ENCODE measurements around the gene THUMPD2. TPM values are rescaled to one million over a fixed set of nuclear protein-coding genes. Genes with fewer than 3 reads are reported as not detected.

The THUMPD2 gene, protein sequence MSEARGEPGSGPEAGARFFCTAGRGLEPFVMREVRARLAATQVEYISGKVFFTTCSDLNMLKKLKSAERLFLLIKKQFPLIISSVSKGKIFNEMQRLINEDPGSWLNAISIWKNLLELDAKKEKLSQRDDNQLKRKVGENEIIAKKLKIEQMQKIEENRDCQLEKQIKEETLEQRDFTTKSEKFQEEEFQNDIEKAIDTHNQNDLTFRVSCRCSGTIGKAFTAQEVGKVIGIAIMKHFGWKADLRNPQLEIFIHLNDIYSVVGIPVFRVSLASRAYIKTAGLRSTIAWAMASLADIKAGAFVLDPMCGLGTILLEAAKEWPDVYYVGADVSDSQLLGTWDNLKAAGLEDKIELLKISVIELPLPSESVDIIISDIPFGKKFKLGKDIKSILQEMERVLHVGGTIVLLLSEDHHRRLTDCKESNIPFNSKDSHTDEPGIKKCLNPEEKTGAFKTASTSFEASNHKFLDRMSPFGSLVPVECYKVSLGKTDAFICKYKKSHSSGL
- total RNA-seq = 10 to 100 TPM; 14.8 to 19.7 TPM
- polyA plus RNA-seq = 10 to 100 TPM; 17.8 to 18.9 TPM
- long read RNA-seq, donor 1, transcript THUMPD2-204 (10 exons, 1,970 nt) = major isoform, 7 of 51 reads
- long read RNA-seq, donor 1, partial matches to known transcripts = 25 of 51 reads
- long read RNA-seq, donor 1, other reads (novel, unspliced or antisense) = 19 of 51 reads
- long read RNA-seq, donor 2, partial matches to known transcripts = 0 of 16 reads
- long read RNA-seq, donor 2, other reads (novel, unspliced or antisense) = 14 of 16 reads

DNA sequence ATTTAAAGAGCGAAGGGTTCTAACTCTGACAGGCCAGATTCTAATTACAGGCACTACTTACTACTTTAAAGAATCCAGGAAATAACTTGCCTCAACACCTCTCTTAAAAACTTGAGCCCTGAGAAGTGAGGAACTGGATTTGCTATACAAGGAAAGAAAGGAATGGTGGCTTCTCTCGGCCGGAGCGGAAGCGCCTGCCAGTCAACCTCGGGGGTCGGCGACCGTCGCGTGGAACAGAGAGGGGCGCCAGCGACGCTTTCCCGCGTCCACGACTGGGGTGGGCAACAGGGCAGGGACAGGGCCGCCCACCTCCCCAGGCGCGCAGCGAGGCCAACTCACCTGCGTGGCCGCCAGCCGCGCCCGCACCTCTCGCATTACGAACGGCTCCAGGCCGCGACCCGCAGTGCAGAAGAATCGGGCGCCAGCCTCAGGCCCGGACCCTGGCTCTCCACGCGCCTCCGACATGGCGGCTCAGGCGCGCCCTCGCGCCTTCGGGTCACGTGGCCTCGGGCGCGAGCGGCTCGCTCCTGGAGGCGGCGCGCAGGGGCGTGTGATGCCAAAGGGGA lies at the start of gene THUMPD2:
TSS of gene THUMPD2 (minus strand) at position 484 of the 566 bp plus-strand sequence. CDS start at position 465, 19 bp downstream.
- intact Hi-C loops (cut with DNase I) = loop anchor here in 1 of 2 donors (5.0 kb wide), 1 partner anchor 42 kb away; no protein-coding TSS in a partner anchor
- Histone ChIP-seq H3K27ac (ENCODE audit: low read depth in 1 of 2, low read length in 2 of 2) (peak within 1 kb of the TSS; percentile 16 to 46), H3K27me3 (ENCODE audit: control insufficient read depth in 1 of 2, insufficient read depth in 2 of 2, low read length in 1 of 2) (no peaks in the 10 kb centered on the region), H3K4me1 (ENCODE audit: control insufficient read depth in 1 of 2, insufficient read depth in 2 of 2, low read length in 2 of 2) (peaks cover 0 to 2% of the 10 kb centered on the region in 2 donors), H3K36me3 (ENCODE audit: control insufficient read depth in 1 of 2, insufficient read depth in 2 of 2, low read length in 1 of 2) (no peaks in the 10 kb centered on the region), H3K9me3 (ENCODE audit: control insufficient read depth, low read length) (no peaks in the 10 kb centered on the region), H3K4me3 (ENCODE audit: low read length in 2 of 2) (peak within 1 kb of the TSS; percentile 68)
- peak; percentile 84 to 92 for DNase-seq
- 0% methylated on average over 53 to 54 of the region's 54 CpGs for WGBS, 2 donors
- ATAC-seq (ENCODE audit: low FRiP score) = peak; percentile 91

DNA sequence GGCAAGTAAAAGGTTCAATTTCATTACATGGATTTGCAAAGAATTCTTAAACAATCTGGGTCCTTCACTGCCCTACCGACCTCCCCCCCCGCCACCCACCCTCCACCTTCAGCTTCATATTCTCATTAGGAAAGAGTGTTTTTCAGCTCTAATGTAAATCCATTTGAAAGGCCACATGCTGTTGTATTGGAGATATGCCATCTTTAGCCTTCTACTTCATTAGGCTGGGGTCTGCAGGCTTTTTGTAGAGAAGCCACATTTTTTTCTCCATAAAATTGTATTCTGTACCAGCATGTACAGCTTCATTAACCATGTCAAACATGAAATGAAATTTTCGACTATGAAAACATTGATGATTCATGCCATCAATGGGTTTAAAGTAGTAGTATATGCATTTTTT lies 42.8 kb upstream of the THUMPD2 start:
- WGBS, 2 donors = 75 to 76% methylated on average over 3 of the region's 3 CpGs
- DNase-seq = no peak
- Histone ChIP-seq H3K27me3 (ENCODE audit: control insufficient read depth in 1 of 2, insufficient read depth in 2 of 2, low read length in 1 of 2) (no peaks in the 10 kb centered on the region), H3K4me3 (ENCODE audit: low read length in 2 of 2) (no peak overlapping the region), H3K9me3 (ENCODE audit: control insufficient read depth, low read length) (no peaks in the 10 kb centered on the region), H3K36me3 (ENCODE audit: control insufficient read depth in 1 of 2, insufficient read depth in 2 of 2, low read length in 1 of 2) (no peaks in the 10 kb centered on the region), H3K27ac (ENCODE audit: low read depth in 1 of 2, low read length in 2 of 2) (no peak overlapping the region), H3K4me1 (ENCODE audit: control insufficient read depth in 1 of 2, insufficient read depth in 2 of 2, low read length in 2 of 2) (no peaks in the 10 kb centered on the region)
- no peak for ATAC-seq (ENCODE audit: low FRiP score)
- intact Hi-C loops (cut with DNase I) = no loop called here

DNA sequence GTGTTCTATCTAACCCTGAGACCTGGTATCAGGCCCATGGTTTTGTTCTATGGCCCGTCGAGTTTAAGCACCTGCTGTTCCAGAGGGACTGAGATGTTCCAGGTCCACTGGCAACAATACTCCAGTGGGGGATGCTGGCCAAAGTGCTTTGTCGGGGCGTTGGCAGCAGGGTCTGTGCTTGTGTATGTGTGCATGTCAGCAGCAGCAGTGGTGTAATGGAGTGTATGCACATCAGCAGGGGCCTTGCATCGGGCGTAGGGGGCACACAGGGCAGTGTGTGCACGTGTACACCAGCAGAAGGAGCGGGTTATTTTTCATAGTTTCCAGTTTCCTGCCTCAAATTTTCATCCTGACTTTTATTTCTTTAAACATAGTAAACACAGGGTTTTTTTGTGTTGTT lies 37.8 kb upstream of the THUMPD2 start:
- no peak for DNase-seq
- intact Hi-C loops (cut with DNase I) = no loop called here
- 76 to 77% methylated on average over 8 of the region's 8 CpGs for WGBS, 2 donors
- Histone ChIP-seq H3K4me3 (ENCODE audit: low read length in 2 of 2) (no peak overlapping the region), H3K4me1 (ENCODE audit: control insufficient read depth in 1 of 2, insufficient read depth in 2 of 2, low read length in 2 of 2) (no peaks in the 10 kb centered on the region), H3K36me3 (ENCODE audit: control insufficient read depth in 1 of 2, insufficient read depth in 2 of 2, low read length in 1 of 2) (no peaks in the 10 kb centered on the region), H3K9me3 (ENCODE audit: control insufficient read depth, low read length) (no peaks in the 10 kb centered on the region), H3K27ac (ENCODE audit: low read depth in 1 of 2, low read length in 2 of 2) (no peak overlapping the region), H3K27me3 (ENCODE audit: control insufficient read depth in 1 of 2, insufficient read depth in 2 of 2, low read length in 1 of 2) (no peaks in the 10 kb centered on the region)
- ATAC-seq (ENCODE audit: low FRiP score) = no peak

DNA sequence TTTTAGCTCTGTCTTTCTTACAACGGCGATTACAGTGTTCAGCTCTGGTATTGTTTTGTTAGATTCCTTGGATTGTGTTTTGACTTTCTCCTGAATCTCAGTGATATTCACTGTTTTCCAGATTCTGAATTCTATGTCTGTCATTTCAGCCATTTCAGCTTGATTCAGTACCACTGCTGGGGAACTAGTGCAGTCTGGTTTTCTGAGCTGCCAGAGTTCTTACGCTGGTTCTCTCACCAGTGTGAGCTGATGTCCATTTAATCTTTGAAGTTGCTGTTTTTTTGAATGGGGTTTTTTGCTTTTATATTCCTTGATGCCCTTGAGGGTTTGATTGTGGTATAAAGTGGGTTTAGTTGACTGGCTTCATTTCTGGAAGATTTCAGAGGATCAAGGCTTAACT lies 37.4 kb upstream of the THUMPD2 start:
- Histone ChIP-seq H3K4me1 (ENCODE audit: control insufficient read depth in 1 of 2, insufficient read depth in 2 of 2, low read length in 2 of 2) (no peaks in the 10 kb centered on the region), H3K36me3 (ENCODE audit: control insufficient read depth in 1 of 2, insufficient read depth in 2 of 2, low read length in 1 of 2) (no peaks in the 10 kb centered on the region), H3K27ac (ENCODE audit: low read depth in 1 of 2, low read length in 2 of 2) (no peak overlapping the region), H3K9me3 (ENCODE audit: control insufficient read depth, low read length) (no peaks in the 10 kb centered on the region), H3K4me3 (ENCODE audit: low read length in 2 of 2) (no peak overlapping the region), H3K27me3 (ENCODE audit: control insufficient read depth in 1 of 2, insufficient read depth in 2 of 2, low read length in 1 of 2) (no peaks in the 10 kb centered on the region)
- no peak for DNase-seq
- no peak for ATAC-seq (ENCODE audit: low FRiP score)
- intact Hi-C loops (cut with DNase I) = no loop called here
- 87 to 89% methylated on average over 3 of the region's 3 CpGs for WGBS, 2 donors

DNA sequence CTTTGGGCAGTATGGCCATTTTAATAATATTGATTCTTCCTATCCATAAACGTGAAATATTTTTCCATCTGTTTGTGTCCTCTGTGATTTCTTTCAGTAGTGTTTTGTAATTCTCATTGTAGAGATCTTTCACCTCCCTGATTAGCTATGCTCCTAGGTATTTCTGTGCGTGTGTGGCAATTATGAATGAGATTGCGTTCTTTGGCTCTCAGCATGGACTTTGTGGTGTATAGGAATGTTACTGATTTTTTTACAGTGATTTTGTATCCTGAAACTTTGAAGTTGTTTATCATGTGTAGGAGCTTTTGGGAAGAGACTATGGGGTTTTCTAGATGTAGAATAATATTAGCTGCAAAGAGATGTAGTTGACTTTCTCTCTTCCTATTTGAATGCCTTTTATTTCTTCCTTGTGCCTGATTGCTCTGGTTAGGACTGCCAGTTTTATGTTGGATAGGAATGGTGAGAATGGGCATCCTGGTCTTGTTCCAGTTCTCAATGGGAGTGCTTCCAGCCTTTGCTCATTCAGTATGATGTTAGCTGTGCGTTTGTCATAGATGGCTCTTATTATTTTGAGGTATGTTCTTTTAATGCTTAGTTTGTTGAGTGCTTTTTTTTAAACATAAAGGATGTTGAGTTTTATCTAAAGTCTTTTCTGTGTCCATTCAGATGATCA lies 27.0 kb upstream of the THUMPD2 start:
- WGBS, 2 donors = 21 to 25% methylated on average over 4 of the region's 4 CpGs
- Histone ChIP-seq H3K36me3 (ENCODE audit: control insufficient read depth in 1 of 2, insufficient read depth in 2 of 2, low read length in 1 of 2) (no peaks in the 10 kb centered on the region), H3K9me3 (ENCODE audit: control insufficient read depth, low read length) (no peaks in the 10 kb centered on the region), H3K27ac (ENCODE audit: low read depth in 1 of 2, low read length in 2 of 2) (no peak overlapping the region), H3K27me3 (ENCODE audit: control insufficient read depth in 1 of 2, insufficient read depth in 2 of 2, low read length in 1 of 2) (no peaks in the 10 kb centered on the region), H3K4me1 (ENCODE audit: control insufficient read depth in 1 of 2, insufficient read depth in 2 of 2, low read length in 2 of 2) (no peaks in the 10 kb centered on the region), H3K4me3 (ENCODE audit: low read length in 2 of 2) (no peak overlapping the region)
- intact Hi-C loops (cut with DNase I) = no loop called here
- ATAC-seq (ENCODE audit: low FRiP score) (no peak), DNase-seq (no peak)

DNA sequence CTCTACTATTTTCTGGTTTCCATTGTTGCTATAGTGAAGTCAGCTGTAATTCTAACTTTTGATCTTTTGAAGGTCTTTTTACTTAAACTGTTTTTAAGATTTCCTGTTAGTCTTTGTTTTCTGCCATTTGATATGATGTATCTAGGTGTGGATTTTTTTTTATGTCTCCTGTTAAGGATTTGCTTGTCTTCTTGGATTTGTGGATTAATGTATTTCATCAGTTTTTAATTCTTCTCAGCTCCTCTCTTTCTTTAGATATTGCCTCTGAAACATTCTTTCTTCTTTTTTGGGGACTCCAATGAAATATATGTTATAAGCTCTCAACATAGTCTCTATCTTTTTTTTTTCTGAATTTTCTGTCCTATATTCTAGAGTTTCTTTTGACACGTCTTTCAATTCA lies 24.8 kb upstream of the THUMPD2 start:
- Histone ChIP-seq H3K36me3 (ENCODE audit: control insufficient read depth in 1 of 2, insufficient read depth in 2 of 2, low read length in 1 of 2) (no peaks in the 10 kb centered on the region), H3K4me3 (ENCODE audit: low read length in 2 of 2) (no peak overlapping the region), H3K27me3 (ENCODE audit: control insufficient read depth in 1 of 2, insufficient read depth in 2 of 2, low read length in 1 of 2) (no peaks in the 10 kb centered on the region), H3K27ac (ENCODE audit: low read depth in 1 of 2, low read length in 2 of 2) (no peak overlapping the region), H3K4me1 (ENCODE audit: control insufficient read depth in 1 of 2, insufficient read depth in 2 of 2, low read length in 2 of 2) (no peaks in the 10 kb centered on the region), H3K9me3 (ENCODE audit: control insufficient read depth, low read length) (no peaks in the 10 kb centered on the region)
- DNase-seq (no peak), ATAC-seq (ENCODE audit: low FRiP score) (no peak)
- WGBS, 2 donors = 98 to 100% methylated on average over 1 of the region's 1 CpG
- intact Hi-C loops (cut with DNase I) = no loop called here

DNA sequence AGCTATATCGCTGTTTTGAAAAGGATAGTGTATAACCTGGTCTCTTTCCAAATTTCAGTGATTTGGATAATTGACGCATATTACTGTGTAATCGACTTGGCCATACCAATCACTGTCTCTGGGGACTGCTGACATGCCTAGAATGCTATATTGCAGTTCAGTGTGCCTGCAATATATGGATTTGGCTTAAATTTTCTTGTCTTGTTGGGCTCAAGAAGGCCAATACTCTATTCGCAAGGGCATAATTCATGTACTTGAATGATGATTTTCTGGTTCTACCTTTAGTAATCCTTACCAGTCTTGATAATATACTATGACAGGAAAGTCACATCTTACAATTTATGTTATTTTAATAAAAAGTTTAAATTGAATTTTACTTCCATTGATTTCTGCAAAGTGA lies 21.7 kb upstream of the THUMPD2 start:
- intact Hi-C loops (cut with DNase I) = no loop called here
- DNase-seq (no peak), ATAC-seq (ENCODE audit: low FRiP score) (no peak)
- no peak overlapping the region for H3K27ac ChIP-seq (ENCODE audit: low read depth in 1 of 2, low read length in 2 of 2)
- H3K36me3 ChIP-seq (ENCODE audit: control insufficient read depth in 1 of 2, insufficient read depth in 2 of 2, low read length in 1 of 2) = no peaks in the 10 kb centered on the region
- H3K9me3 ChIP-seq (ENCODE audit: control insufficient read depth, low read length) = no peaks in the 10 kb centered on the region
- no peaks in the 10 kb centered on the region for H3K27me3 ChIP-seq (ENCODE audit: control insufficient read depth in 1 of 2, insufficient read depth in 2 of 2, low read length in 1 of 2)
- H3K4me3 ChIP-seq (ENCODE audit: low read length in 2 of 2) = no peak overlapping the region
- H3K4me1 ChIP-seq (ENCODE audit: control insufficient read depth in 1 of 2, insufficient read depth in 2 of 2, low read length in 2 of 2) = peaks cover 0 to 3% of the 10 kb centered on the region in 2 donors
- WGBS, 2 donors = 89 to 91% methylated on average over 4 of the region's 4 CpGs

DNA sequence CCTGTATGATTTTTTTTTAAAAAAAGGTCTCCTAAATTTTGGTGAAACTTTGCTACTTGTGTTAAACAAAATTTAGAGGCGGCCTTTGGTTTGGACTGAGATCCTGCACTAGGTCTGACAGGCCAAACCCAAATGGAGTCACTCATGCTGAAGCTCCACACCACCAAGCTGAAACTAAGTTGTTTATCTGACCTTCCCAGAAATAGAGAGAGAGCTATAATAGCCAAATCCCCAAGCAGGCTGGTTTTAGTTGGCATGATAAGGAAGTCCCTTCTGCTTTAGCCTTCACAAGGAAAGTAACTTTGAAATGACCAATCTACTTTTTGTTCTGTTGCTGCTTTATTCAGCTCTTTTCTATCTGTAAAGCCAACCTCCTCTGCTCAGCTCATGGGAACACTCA lies 17.1 kb upstream of the THUMPD2 start:
- Histone ChIP-seq H3K9me3 (ENCODE audit: control insufficient read depth, low read length) (no peaks in the 10 kb centered on the region), H3K27me3 (ENCODE audit: control insufficient read depth in 1 of 2, insufficient read depth in 2 of 2, low read length in 1 of 2) (no peaks in the 10 kb centered on the region), H3K4me3 (ENCODE audit: low read length in 2 of 2) (no peak overlapping the region), H3K4me1 (ENCODE audit: control insufficient read depth in 1 of 2, insufficient read depth in 2 of 2, low read length in 2 of 2) (peaks cover 0 to 3% of the 10 kb centered on the region in 2 donors), H3K27ac (ENCODE audit: low read depth in 1 of 2, low read length in 2 of 2) (peak overlapping the region in 1 of 2 donors; percentile 76), H3K36me3 (ENCODE audit: control insufficient read depth in 1 of 2, insufficient read depth in 2 of 2, low read length in 1 of 2) (no peaks in the 10 kb centered on the region)
- intact Hi-C loops (cut with DNase I) = no loop called here
- WGBS, 2 donors = 6 to 14% methylated on average over 1 of the region's 1 CpG
- ATAC-seq (ENCODE audit: low FRiP score) (no peak), DNase-seq (no peak)

Data from aorta (tissue), 5 donors.